ENCODE data around the gene MAD2L2. TPM values are rescaled to one million over a fixed set of nuclear protein-coding genes. Genes with fewer than 3 reads are reported as not detected.

The MAD2L2 gene
- total and polyA plus RNA-seq, 9 donors, result 13.0 to 35.9 (median 27.8) TPM

DNA sequence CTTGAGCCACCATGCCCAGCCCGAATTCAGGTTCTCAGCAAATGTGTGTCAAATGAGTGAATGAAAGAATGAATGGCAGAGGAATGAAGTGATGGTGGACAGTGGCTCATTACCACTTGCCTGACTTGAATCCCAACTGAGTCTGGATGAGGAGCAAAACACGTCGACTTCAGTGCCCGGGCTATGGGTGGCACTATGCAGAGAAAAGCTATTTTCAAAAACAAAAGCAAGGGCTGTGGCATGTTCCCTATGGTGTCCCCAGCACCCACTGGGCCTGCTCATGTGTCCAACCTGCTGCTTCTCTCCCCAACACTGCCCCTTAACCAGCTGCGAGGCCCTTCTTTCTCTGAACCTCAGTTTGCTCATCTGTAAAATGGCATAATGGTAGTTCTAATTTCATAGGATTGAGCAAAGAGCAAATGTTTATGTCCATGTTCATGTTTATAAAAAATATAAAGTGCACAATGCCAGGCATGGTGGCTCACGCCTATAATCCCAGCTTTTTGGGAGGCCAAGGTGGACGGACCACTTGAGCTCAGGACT is 4.3 kb upstream of the MAD2L2 start:
- Histone ChIP-seq H3K9me3 (no peaks in the 10 kb centered on the region), H3K4me1 (ENCODE audit: insufficient read depth) (peaks cover under 1% of the 10 kb centered on the region), H3K27me3 (no peaks in the 10 kb centered on the region), H3K27ac (no peak overlapping the region), H3K36me3 (no peaks in the 10 kb centered on the region), H3K4me3 (no peak overlapping the region)
- 88 to 90% (median 89%) methylated on average over 7 of the region's 7 CpGs for WGBS, 3 donors
- TF ChIP-seq POLR2A (IDR thresholded peaks at IDR 0.05), result no peak
- no peak for TF ChIP-seq EP300 (IDR thresholded peaks at IDR 0.05)
- TF ChIP-seq, protein P1, sequence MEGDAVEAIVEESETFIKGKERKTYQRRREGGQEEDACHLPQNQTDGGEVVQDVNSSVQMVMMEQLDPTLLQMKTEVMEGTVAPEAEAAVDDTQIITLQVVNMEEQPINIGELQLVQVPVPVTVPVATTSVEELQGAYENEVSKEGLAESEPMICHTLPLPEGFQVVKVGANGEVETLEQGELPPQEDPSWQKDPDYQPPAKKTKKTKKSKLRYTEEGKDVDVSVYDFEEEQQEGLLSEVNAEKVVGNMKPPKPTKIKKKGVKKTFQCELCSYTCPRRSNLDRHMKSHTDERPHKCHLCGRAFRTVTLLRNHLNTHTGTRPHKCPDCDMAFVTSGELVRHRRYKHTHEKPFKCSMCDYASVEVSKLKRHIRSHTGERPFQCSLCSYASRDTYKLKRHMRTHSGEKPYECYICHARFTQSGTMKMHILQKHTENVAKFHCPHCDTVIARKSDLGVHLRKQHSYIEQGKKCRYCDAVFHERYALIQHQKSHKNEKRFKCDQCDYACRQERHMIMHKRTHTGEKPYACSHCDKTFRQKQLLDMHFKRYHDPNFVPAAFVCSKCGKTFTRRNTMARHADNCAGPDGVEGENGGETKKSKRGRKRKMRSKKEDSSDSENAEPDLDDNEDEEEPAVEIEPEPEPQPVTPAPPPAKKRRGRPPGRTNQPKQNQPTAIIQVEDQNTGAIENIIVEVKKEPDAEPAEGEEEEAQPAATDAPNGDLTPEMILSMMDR (IDR thresholded peaks at IDR 0.05), result no peak
- intact Hi-C loops (cut with DNase I), result no loop called here
- no peak for DNase-seq

DNA sequence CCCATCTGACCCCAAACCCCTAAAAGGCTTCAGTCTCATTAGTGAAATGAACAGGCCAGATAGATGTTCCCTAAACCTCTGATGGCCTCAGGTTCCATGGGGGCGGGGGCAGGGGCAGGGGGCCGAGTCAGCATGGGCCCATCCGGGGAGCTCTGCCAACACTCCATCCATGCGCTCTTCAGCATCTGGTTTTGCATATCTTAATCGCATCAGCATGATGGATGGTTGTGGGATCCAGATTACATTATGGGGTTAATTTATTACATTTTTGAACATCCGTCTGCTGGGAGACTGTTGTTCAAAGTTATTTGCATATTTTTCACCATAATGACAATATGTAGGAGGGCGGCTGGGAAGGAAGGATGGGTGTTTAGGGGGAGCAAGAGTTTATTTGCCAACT is 3.1 kb upstream of the MAD2L2 start:
- WGBS, 3 donors, result 43 to 61% (median 45%) methylated on average over 7 of the region's 7 CpGs
- Histone ChIP-seq H3K36me3 (no peaks in the 10 kb centered on the region), H3K4me3 (no peak overlapping the region), H3K4me1 (ENCODE audit: insufficient read depth) (peaks cover 4% of the 10 kb centered on the region), H3K27me3 (no peaks in the 10 kb centered on the region), H3K27ac (no peak overlapping the region), H3K9me3 (no peaks in the 10 kb centered on the region)
- intact Hi-C loops (cut with DNase I), result loop anchor here in 1 of 4 donors (5.0 kb wide), 1 partner anchor 33 kb away; no protein-coding TSS in a partner anchor
- TF ChIP-seq POLR2A (IDR thresholded peaks at IDR 0.05) (no peak), EP300 (IDR thresholded peaks at IDR 0.05) (no peak)
- TF ChIP-seq, protein P1 (IDR thresholded peaks at IDR 0.05), result no peak
- DNase-seq, result no peak

DNA sequence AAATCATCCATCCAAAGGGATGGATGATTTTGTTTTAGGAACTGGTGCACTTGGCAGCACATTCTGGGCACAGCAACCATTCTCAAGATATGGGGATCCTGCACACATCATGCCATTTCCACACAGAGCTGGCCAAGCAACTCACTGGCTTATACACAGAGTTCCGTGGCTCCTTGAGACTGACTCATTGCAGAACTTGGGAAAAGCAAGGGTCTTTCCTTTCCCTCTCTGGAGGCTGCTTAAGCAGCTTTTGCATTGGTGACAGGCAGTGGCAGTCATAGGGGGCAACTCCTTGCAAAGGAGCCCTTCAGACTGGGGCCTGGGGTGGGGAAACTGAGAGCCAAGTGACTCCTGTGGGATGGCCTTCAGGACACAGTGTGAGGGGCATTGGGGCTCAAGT is 1.9 kb upstream of the MAD2L2 start:
- WGBS, 3 donors, result 38 to 55% (median 42%) methylated on average over 1 of the region's 1 CpG
- no peak for DNase-seq
- TF ChIP-seq, protein P1 (IDR thresholded peaks at IDR 0.05), result no peak
- TF ChIP-seq POLR2A (IDR thresholded peaks at IDR 0.05), result no peak
- TF ChIP-seq EP300 (IDR thresholded peaks at IDR 0.05), result no peak
- no peaks in the 10 kb centered on the region for H3K9me3 ChIP-seq
- H3K27ac ChIP-seq, result no peak overlapping the region
- H3K27me3 ChIP-seq, result no peaks in the 10 kb centered on the region
- intact Hi-C loops (cut with DNase I), result loop anchor here in 1 of 4 donors (5.0 kb wide), 1 partner anchor 35 kb away; no protein-coding TSS in a partner anchor
- H3K36me3 ChIP-seq, result no peaks in the 10 kb centered on the region
- H3K4me1 ChIP-seq (ENCODE audit: insufficient read depth), result peaks cover 4% of the 10 kb centered on the region
- H3K4me3 ChIP-seq, result no peak overlapping the region

DNA sequence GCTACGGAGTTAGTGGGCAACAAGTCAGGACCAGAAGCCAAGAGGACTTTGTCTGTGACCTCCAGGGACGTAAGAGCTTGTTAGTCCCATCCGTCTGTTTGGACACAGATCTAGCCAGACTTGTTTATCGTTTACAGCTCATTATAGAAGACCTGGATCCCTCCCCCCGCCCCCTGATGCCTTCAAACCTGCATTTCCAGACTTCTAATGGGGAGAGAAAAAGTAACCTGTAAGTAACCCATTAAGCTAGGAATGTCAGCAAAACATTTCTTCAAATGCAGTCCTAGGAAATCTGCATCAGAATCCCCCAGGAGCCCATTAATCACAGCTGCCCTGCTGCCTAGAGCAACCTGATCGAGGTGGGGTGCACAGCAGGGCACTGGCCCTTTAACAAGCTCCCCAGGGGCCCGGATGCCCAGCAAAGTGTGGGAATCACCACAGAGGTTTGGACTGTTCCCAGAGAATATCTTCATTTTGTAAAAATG is 1.4 kb upstream of the MAD2L2 start:
- Histone ChIP-seq H3K4me3 (no peak overlapping the region), H3K9me3 (no peaks in the 10 kb centered on the region), H3K27me3 (no peaks in the 10 kb centered on the region), H3K4me1 (ENCODE audit: insufficient read depth) (peaks cover 4% of the 10 kb centered on the region), H3K36me3 (no peaks in the 10 kb centered on the region), H3K27ac (no peak overlapping the region)
- intact Hi-C loops (cut with DNase I), result loop anchor here in 1 of 4 donors (5.0 kb wide), 1 partner anchor 35 kb away; no protein-coding TSS in a partner anchor
- WGBS, 3 donors, result 45 to 48% (median 47%) methylated on average over 7 of the region's 7 CpGs
- no peak for TF ChIP-seq EP300 (IDR thresholded peaks at IDR 0.05)
- DNase-seq, result no peak

Measured in ovary (tissue), 9 donors.